Measurements from ENCODE around the gene LAMTOR1.

The LAMTOR1 gene

GRCh38 chr11:72119198-72119597 lies 16.1 kb upstream of the LAMTOR1 start:
- DNase-seq (ENCODE audit: low read depth in 1 of 2, low spot score in 1 of 2) = no peak

DNA sequence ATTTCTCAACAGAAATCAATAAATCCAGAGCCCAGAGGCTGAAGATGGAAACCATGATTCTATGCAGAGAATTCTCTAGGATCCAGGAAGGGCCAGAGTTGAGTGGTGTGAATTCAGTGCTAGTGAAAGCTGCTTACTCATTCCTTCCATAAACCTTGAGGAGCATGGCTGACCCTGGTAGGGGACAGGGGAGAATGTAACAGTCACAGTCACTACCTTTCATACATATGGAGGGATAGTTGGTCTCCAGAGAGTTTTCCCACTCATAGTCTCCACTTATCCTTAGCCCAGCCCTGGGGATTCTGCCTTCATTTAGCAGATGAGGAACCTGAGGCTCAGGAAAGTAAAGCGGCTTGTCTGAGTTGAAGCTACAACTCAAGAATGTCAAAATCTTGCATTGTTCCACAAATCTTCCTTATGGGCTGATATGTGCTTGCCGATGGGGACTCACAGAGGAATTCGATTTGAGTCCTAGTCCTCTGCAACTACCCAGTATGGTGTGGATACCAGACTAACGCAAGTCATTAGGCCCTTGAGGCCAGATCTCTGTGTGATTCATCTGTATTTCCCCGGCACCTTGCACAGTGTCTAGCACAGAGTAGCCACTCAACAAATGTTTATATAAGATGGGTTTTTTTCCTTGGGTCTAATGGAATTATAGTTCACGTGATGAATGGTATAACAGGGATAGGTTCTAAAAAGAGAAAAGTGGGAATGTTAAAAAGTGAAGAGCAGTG lies 13.1 kb upstream of the LAMTOR1 start:
- DNase-seq (ENCODE audit: low read depth in 1 of 2, low spot score in 1 of 2) = no peak

DNA sequence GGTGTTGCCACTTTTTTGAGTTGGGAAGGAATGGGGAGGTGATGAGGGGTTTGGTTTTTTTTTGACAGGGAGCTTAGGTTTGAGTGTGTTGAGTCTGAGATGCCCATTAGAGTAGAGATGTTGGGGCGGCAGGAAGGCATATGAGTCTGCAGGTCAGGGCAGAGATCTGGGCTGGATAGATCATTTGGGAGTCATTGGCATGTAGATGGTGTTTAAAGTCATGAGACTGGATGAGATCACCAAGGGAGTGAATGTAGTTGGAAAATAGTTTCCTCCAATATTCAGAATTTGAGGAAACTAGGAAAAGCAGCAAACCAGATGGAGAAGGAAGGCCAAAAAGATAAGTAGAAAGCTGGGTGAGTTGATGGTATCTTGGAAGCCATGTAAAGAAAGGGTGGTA lies 11.5 kb upstream of the LAMTOR1 start:
- no peak for DNase-seq (ENCODE audit: low read depth in 1 of 2, low spot score in 1 of 2)

- DNase-seq (ENCODE audit: low read depth in 1 of 2, low spot score in 1 of 2) = no peak
Measured at GRCh38 chr11:72112978-72113808, 10.1 kb upstream of the LAMTOR1 start.

- DNase-seq (ENCODE audit: low read depth in 1 of 2, low spot score in 1 of 2) = peak; percentile 96
Measured at GRCh38 chr11:72112143-72112977, 9.3 kb upstream of the LAMTOR1 start, which contains the start of gene ANAPC15. Gene ANAPC15 (minus strand): TSS chr11:72112695. CDS start chr11:72111276, 1,419 bp downstream.

DNA sequence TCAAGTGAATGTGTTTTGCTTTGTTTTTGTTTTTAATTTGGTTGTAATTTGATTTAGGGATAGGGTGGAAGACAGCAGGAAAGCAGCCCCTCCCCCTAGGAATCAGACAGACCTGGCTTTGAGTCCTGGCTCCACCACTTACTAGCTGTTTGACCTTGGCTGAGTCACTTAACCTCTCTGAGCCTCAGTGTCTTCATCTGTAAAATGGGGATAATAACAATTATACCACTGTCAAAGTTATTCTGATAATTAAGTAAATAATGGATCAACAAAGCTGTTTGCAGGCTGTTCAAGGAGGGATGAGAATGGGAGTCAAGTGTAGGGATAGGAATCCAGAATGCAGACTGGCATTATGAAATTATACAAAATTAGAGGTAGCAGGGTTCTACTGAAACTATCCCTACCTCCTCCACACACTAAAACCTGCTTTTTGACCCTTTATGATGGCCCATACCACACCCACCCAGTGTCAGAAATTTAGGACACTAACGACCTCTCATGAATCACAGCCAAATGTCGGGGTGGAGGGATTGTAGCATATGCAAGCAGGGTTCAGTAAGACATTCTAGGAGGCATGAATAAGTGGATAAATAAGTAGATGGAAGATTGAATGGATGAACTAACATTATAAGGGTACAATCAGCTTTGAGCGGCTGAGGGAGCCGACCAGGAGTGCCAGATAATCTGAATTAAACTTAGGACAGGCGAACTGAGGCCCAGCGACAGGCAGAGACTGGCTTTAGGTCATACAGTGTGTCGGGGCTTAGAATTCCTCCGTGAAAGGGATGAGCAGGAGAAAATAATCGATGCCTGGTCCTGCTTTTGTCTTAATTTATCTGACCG lies 8.4 kb upstream of the LAMTOR1 start:
- no peak for DNase-seq (ENCODE audit: low read depth in 1 of 2, low spot score in 1 of 2)

- DNase-seq (ENCODE audit: low read depth in 1 of 2, low spot score in 1 of 2) = no peak
Measured at GRCh38 chr11:72105888-72106287, 2.8 kb upstream of the LAMTOR1 start, which contains the start of gene TOMT. Gene TOMT (plus strand): TSS chr11:72105924. CDS start chr11:72105952, 28 bp downstream.

DNA sequence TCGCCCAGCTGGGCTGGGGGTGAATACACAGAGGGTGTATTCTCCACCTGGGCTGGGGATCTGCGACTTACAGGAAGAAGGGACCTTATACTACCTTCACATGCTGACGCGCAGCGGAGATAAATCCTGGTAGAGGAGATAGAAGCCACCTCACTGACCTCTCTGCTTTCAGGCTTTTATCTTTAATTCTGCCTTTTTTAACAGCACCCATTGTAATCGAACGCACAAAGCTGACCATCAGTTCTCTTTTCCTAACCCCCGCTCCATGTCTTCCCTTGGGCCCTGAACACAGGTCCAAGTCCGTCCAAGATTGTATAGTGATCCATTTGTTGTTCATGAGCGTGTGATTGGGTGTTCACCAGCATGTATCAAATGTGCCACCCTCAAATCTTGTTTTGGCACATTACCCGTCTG lies 664 bp upstream of the LAMTOR1 start:
- DNase-seq (ENCODE audit: low read depth in 1 of 2, low spot score in 1 of 2) = no peak

DNA sequence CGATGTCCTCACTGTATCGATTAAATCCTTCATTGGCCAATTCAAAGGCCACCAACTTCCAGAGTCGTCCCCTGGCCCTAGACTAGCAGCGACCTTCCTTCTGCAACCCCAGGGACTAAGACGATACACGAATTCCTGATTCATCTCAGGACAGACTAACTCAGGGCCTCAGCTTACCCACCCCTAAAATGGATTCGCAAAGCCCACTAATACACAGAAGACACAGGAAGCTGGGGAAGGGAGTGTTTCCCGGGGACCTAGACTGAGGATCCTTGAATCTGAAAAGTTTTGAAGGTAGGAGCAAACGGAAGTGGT lies 509 bp downstream of the LAMTOR1 start:
- no peak for DNase-seq (ENCODE audit: low read depth in 1 of 2, low spot score in 1 of 2)

- no peak for DNase-seq (ENCODE audit: low read depth in 1 of 2, low spot score in 1 of 2)
Measured at GRCh38 chr11:72102162-72102561, 935 bp downstream of the LAMTOR1 start.

GRCh38 chr11:72100462-72100861 lies 2.6 kb downstream of the LAMTOR1 start:
- no peak for DNase-seq (ENCODE audit: low read depth in 1 of 2, low spot score in 1 of 2)

DNA sequence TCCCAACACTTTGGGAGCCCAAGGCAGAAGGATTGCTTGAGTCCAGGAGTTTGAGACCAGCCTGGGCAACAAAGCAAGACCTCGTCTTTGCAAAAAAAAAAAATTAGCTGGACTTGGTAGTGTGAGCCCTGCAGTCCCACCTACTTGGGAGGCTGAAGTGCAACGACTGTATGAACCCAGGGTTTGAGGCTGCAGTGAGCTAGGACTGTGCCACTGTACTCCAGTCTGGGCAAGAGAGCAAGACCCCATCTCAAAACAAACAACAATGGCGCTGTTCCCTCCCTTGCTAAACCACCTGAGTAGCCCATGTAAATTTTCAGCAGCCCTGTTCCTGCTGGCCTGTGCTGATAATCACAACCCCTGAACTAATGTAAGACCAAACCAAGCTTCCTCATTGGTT lies 3.1 kb downstream of the LAMTOR1 start:
- no peak for DNase-seq (ENCODE audit: low read depth in 1 of 2, low spot score in 1 of 2)

GRCh38 chr11:72098741-72099140 lies 4.4 kb downstream of the LAMTOR1 start:
- no peak for DNase-seq (ENCODE audit: low read depth in 1 of 2, low spot score in 1 of 2)

DNA sequence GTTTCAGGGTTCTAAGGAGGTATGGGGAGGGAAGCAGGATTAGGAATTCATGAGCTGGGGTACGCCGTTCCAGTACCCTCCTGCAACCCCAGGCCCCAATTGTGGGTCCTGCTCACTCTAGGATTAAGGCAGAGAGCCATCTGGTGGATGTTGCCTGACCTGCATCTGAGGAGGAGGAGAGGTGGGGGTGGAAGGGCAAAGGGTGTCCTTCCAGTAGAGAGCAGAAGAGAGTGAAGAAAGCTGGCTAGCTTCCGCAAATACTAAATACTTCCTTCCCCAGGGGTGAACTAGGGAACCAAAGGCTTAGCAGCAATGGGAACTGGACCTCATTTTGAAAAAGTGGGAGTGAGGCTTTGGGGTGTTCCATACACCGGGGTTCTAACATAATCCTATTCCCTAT lies 11.8 kb downstream of the LAMTOR1 start:
- peak; percentile 30 for DNase-seq (ENCODE audit: low read depth in 1 of 2, low spot score in 1 of 2)

- DNase-seq (ENCODE audit: low read depth in 1 of 2, low spot score in 1 of 2) = no peak
Measured at GRCh38 chr11:72088076-72088808, 14.9 kb downstream of the LAMTOR1 start.

GRCh38 chr11:72085621-72086351 lies 17.3 kb downstream of the LAMTOR1 start:
- no peak for DNase-seq (ENCODE audit: low read depth in 1 of 2, low spot score in 1 of 2)

- no peak for DNase-seq (ENCODE audit: low read depth in 1 of 2, low spot score in 1 of 2)
Measured at GRCh38 chr11:72084965-72085364, 18.1 kb downstream of the LAMTOR1 start.

DNA sequence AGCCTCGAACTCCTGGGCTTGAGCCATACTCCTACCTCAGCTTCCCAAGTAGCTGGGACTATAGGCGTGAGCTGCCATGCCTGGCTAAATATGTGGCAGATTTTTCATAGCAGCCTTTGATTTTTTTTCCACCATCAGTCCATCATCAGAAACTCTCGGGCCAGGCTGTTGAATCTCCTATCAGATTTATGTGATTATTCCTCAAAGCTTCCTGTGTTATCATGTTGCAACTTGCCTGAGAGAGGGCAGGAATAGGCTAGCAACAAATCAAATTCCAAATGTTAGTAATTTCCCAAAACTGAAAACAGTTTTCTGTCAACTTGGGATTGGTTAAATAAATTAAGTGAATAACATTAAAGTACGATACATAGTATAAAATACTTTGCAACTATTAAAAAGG lies 19.0 kb downstream of the LAMTOR1 start:
- DNase-seq (ENCODE audit: low read depth in 1 of 2, low spot score in 1 of 2) = no peak

- no peak for DNase-seq (ENCODE audit: low read depth in 1 of 2, low spot score in 1 of 2)
Measured at GRCh38 chr11:72083414-72083813, 19.7 kb downstream of the LAMTOR1 start.

Data from activated T-helper 1 cell treated with anti-CD3 and anti-CD28 coated beads, Interleukin-2, amount 50 U/mL, for 16 hours (primary cell).